Coronary artery (tissue), 2 donors: Measurements from ENCODE around the gene CDC42SE2.
"Not testable (repeated sequence)": the region's sequence is repeated elsewhere in the genome, so short reads cannot be mapped to it uniquely, and the experiment has no call there.

ENCODE experiments used
- DNase-seq: peaks from one replicate; pipeline ENCODE4 v3.0.0-alpha.2; 2017; ENCODE audit warnings: low spot score
- H3K27ac ChIP-seq, 2 donors: fragments of 200-600 bp; sonication (generic); one replicate each; pipeline ENCODE4 v1.5.1; 2016 to 2019
- H3K4me3 ChIP-seq: fragments of 200-600 bp; sonication (generic); 2 replicates; pipeline ENCODE4 v1.5.1; 2016; ENCODE audit warnings: mild to moderate bottlenecking, moderate library complexity
- TF ChIP-seq, protein P1 (sequence below): fragments of 200-600 bp; sonication (generic); IDR thresholded peaks from one replicate; pipeline ENCODE4 v1.5.1; 2019; ENCODE audit warnings: antibody characterized with exemption

Gene CDC42SE2

DNA sequence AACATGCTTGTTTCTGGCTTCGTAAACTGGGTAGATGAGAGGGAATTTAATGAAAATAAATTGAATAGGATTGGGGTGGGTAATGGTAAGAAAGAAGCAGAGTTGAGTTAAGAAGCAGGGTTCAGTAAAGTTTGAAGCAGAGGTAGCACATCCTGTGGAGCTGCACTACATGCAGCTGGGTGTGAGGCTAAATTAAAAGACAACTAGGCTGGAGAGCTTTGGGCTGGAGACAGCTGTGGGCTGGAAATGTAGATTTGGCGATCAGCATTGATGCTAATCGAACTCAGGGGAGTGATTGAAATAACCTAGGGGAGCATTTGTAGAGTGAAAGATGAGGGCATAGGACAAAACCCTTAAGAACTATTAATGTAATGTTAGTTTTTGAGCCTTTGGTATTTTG, 35.6 kb downstream of the CDC42SE2 start:
- no peak overlapping the region for H3K4me3 ChIP-seq
- no peak for DNase-seq
- H3K27ac ChIP-seq: no peak overlapping the region
- TF ChIP-seq, protein P1, sequence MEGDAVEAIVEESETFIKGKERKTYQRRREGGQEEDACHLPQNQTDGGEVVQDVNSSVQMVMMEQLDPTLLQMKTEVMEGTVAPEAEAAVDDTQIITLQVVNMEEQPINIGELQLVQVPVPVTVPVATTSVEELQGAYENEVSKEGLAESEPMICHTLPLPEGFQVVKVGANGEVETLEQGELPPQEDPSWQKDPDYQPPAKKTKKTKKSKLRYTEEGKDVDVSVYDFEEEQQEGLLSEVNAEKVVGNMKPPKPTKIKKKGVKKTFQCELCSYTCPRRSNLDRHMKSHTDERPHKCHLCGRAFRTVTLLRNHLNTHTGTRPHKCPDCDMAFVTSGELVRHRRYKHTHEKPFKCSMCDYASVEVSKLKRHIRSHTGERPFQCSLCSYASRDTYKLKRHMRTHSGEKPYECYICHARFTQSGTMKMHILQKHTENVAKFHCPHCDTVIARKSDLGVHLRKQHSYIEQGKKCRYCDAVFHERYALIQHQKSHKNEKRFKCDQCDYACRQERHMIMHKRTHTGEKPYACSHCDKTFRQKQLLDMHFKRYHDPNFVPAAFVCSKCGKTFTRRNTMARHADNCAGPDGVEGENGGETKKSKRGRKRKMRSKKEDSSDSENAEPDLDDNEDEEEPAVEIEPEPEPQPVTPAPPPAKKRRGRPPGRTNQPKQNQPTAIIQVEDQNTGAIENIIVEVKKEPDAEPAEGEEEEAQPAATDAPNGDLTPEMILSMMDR: no peak

DNA sequence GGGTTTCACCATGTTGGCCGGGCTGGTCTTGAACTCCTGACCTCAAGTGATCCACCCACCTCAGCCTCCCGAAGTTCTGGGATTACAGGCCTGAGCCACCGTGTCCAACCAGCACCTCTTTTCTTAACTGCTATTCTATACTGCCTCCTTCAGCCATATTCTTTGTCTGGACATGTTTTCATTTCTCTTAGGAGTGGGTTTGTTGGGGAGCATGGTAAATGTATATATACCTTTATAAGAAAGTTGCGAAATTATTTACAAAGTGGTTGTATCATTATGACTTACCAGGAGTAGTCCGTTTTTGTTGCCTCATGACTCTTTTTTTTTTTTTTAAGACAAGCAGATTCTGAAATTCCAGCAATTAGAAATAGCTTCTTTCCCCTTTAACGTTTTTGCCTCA, 38.7 kb downstream of the CDC42SE2 start:
- Histone ChIP-seq H3K27ac (no peak overlapping the region), H3K4me3 (no peak overlapping the region)
- no peak for DNase-seq
- TF ChIP-seq, protein P1: no peak

DNA sequence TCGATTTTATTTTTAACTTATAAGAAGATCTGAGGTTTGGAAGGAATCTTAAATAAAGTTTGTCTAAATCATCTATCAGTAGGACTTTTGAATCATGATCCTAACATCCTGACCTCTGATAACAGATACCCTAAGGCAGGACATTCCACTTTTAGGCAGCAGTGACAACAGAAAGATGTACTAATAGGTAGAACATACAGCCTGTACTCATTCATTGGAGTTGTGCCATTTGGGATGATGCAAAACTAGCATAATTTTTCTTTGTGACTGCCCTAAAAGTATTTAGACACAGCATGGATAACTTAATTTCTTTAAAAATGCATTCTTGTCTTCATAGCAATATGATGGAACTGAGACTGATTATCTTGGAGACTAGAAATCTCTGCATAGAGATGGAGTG, 39.7 kb downstream of the CDC42SE2 start:
- DNase-seq: no peak
- Histone ChIP-seq H3K4me3 (no peak overlapping the region), H3K27ac (no peak overlapping the region)
- TF ChIP-seq, protein P1: no peak

DNA sequence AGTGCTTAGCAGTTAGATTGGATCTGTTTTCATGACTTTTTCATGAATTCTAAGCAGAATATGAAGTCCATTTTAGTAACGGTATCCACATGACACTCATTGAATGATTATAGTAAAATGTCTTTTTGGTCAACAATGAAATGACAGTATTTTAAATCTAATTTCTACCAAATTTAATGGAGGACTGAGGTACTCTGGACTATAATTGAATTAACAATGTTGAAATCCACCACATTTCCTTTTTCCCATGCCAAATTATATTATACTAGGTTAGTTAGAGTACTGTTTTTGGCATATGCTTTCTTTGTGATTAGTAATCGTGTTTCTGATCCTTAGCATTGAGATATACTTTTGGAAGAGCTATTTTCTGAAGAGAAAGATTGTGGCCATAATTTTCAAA, 40.6 kb downstream of the CDC42SE2 start:
- no peak overlapping the region for H3K4me3 ChIP-seq
- H3K27ac ChIP-seq: no peak overlapping the region
- no peak for DNase-seq
- TF ChIP-seq, protein P1: no peak

DNA sequence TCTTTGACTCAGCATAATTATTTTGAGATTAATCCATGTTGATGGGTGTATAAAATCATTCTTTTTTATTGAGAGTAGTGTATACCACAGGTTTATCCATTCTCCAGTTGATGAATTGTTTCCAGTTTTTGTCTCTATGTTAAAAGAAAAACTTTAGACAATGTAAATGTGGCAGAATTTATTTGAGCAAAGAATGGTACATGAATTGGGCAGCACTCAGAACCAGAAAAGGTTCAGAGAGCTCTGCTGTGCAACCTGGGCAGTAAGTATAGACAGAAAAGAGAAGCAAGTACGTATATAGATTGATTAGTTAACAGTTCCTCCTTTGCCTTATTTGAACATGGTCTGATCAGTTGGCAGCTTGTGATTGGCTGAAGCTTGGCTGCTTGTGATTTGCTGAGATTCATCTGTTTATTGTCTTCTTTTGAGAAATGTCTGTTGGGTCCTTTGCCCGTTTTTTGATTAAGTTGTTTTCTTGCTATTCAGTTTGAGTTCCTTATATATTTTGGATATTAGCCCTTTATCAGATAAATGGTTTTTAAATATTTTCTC, 41.4 kb downstream of the CDC42SE2 start:
- DNase-seq: no peak
- no peak overlapping the region for H3K27ac ChIP-seq
- no peak overlapping the region for H3K4me3 ChIP-seq
- TF ChIP-seq, protein P1: no peak

DNA sequence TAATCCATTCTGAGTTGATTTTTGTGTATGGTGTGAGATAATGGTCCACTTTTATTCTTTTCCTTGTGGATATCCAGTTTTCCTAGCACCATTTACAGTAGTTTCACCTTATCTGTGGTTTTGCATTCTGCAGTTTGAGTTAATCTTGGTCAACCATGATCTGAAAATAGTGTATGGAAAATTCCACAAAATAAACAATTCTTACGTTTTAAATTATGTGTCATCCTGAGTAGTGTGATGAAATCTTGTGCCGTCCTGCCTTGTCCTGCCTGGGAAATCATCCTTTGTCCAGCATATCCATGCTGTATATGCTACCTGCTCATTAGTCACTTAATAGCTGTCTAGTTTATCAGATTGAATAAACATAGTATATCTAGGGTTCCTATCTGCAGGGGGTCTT, 42.1 kb downstream of the CDC42SE2 start:
- H3K4me3 ChIP-seq: no peak overlapping the region
- no peak for DNase-seq
- H3K27ac ChIP-seq: no peak overlapping the region
- TF ChIP-seq, protein P1: no peak

DNA sequence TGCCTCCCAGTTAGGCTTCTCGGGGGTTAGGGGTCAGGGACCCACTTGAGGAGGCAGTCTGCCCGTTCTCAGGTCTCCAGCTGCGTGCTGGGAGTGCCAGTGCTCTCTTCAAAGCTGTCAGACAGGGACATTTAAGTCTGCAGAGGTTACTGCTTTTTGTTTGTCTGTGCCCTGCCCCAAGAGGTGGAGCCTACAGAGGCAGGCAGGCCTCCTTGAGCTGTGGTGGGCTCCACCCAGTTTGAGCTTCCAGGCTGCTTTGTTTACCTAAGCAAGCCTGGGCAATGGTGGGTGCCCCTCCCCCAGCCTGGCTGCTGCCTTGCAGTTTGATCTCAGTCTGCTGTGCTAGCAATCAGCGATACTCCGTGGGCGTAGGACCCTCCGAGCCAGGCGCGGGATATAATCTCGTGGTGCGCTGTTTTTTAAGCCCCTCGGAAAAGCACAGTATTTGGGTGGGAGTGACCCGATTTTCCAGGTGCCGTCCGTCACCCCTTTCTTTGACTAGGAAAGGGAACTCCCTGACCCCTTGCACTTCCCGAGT, 48.5 kb downstream of the CDC42SE2 start:
- H3K4me3 ChIP-seq, DNase-seq, H3K27ac ChIP-seq: not testable (repeated sequence)
